ENCODE results near the gene DPYD.

GRCh38 chr1:97159342-97159741 lies 761.5 kb downstream of the DPYD start:
- TF ChIP-seq SUZ12 (IDR thresholded peaks at IDR 0.05; ENCODE audit: extremely low read depth, insufficient read depth, insufficient read length): no peak
- TF ChIP-seq ZNF274 (IDR thresholded peaks at IDR 0.05; ENCODE audit: low read depth, low read length): no peak
